ENCODE measurements around the gene SLC41A1.

The SLC41A1 gene

DNA sequence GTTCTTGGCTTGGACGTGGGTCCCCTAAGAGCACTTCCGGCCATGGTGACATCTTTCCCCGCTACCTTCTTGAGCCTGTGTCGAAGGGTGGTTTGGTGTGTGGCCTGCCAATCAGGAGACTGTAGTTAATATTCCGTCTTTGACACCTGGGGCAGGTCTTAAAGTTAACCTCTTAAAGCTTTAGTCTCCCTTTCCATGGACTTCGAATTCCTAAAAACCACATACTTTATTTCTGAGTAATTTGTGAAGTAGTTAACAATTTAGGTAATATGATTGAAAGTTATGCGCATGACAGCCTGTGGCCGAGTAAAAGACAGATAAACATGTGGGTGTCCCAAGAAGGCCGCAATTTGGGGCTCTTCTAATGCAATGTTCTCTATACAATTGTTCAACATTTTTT, 27.6 kb downstream of the SLC41A1 start:
- no peak for DNase-seq

- no peak for DNase-seq
Measured at GRCh38 chr1:205783904-205784303, 29.1 kb downstream of the SLC41A1 start.

- DNase-seq: no peak
Measured at GRCh38 chr1:205783433-205783795, 29.6 kb downstream of the SLC41A1 start.

DNA sequence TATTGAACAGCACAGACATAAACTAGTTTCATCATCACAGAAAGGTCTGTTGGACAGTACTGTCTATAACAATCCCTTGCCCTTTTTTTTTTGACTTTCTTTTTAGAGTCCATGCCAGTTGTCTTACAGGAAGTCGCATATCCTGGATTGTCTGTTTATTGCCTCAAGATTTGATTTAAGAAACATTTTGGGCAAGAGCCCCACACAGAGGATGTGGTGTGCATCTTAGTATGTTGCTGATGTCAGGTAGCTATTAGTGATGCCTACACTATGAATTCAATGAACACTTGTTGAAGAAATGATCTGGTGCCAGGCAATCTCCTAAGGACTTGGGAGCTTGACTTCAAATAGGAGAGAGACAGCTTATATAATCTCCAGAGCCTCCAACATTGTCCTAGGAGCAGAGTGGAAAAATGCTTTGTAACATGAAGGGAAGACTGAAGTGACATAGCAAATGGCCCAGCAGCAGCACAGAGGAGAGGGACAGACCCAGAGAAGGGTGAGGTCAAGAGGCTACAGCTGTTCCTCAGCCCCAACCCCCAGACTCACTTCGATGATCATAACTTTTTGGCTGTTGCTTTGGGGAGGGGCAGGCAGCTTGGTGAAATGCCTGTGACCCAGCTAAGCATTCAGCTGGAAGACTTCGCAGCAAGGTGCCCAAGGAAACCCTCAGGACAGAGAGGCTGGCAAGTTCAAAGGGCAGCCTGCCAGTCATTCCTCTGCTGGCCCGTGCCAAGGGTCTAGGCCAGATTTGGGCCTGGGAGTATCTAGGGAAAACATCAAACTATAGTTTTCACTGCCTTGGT, 30.2 kb downstream of the SLC41A1 start:
- no peak for DNase-seq

DNA sequence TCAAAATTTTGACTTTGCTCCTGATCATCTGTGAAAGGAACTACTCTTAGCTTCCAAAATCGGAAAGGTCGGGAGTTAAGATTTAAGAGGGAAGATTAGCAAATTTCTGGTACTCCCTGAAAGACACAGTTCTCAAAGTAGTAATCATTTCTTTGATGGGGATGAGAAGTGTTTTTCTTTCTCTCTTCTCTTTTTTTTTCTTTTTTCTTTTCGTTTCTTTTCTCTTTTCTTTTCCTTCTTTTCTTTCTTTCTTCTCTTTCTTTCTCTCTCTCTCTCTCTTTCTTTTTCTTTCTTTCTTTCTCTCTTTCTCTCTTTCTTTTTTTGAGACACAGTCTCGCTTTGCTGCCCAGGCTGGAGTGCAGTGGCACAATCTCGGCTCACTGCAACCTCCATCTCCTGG, 32.7 kb downstream of the SLC41A1 start:
- DNase-seq: no peak

- no peak for DNase-seq
Measured at GRCh38 chr1:205777994-205778393, 35.0 kb downstream of the SLC41A1 start.

GRCh38 chr1:205775717-205776056, 37.3 kb downstream of the SLC41A1 start:
- DNase-seq: no peak

GRCh38 chr1:205775015-205775716, 37.8 kb downstream of the SLC41A1 start, which contains the start of gene RAB29:
Gene RAB29, minus strand, starts transcription at chr1:205775482. Its CDS starts 526 bp downstream, at chr1:205774956.
- peak; percentile 15 for DNase-seq

GRCh38 chr1:205774198-205775014, 38.6 kb downstream of the SLC41A1 start:
- no peak for DNase-seq

- DNase-seq: no peak
Measured at GRCh38 chr1:205772607-205773032, 40.4 kb downstream of the SLC41A1 start.

- no peak for DNase-seq
Measured at GRCh38 chr1:205770618-205771017, 42.4 kb downstream of the SLC41A1 start.

- no peak for DNase-seq
Measured at GRCh38 chr1:205769641-205770365, 43.2 kb downstream of the SLC41A1 start.

DNA sequence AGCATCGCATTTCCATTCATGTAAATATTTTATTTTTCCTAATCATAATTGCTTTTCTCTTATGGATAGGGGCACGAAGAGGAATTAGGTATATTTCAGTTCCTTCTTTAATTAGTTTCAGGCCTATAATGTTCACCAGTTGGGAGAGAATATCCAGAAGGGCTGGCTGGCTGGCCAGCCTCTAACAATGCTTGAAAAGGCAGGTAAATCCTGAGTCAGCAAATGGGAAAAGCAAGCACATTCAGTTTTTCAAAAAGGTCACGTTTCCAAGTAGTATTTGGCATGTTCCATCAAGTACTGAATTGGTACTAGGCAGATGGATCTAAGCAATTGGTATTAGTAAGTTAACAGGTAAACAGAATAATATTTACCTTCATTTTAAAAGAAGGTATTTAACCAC, 45.8 kb downstream of the SLC41A1 start:
- DNase-seq: no peak

- no peak for DNase-seq
Measured at GRCh38 chr1:205766570-205766969, 46.4 kb downstream of the SLC41A1 start.

- DNase-seq: no peak
Measured at GRCh38 chr1:205766038-205766437, 47.0 kb downstream of the SLC41A1 start.

GRCh38 chr1:205764578-205764977, 48.4 kb downstream of the SLC41A1 start:
- DNase-seq: no peak

DNA sequence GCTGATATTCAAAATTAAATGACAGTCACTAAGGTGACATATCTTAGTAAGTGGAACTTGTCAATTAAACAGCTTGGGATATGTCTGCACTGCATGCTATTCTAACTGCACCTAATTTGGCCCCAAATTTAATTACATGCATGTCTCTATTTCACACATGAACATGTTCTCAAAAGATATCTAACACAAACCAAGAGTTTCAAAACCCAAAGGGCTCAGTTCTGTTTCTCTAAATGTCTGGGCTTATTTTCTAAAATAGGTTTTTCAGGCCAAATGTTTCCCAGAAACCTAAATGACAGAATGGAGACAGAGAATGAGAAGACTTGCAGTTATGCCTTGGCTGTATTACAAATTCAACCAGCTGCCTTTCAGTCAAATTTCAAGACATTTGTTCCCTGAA, 49.0 kb downstream of the SLC41A1 start:
- no peak for DNase-seq

DNA sequence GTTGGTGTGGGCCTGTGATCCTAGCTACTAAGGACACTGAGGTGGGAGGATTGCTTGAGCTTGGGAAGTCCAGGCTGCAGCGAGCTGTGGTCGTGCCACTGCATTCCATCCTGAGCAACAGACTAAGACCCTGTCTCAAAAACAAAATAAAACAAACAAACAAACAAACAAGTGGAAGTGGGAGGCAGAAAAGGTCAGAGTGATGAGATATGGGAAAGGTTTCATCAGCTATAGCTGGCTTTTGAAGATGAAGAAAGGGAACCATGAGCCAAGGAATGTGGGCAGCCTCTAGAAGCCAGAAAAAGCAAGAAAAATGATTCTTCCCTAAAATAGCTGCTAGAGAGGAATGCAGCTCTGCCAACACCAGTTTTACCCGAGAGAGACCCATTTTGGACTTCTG, 52.4 kb downstream of the SLC41A1 start:
- no peak for DNase-seq

DNA sequence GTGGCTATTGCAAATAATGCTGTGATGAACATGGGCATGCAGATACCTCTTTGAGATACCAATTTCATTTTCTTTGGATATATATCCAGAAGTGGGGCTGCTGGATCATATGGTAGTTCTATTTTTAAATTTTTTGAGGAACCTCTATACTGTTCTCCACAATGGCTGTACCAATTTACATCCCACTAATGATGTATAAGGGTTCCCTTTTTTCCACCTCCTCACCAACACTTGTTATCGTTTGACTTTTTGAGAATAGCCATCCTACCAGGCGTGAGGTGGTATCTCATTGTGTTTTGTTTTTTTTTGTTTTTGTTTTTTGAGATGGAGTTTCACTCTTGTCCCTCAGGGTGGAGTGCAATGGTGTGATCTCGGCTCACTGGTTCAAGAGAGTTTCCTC, 56.4 kb downstream of the SLC41A1 start:
- DNase-seq: no peak

- DNase-seq: no peak
Measured at GRCh38 chr1:205754857-205755256, 58.1 kb downstream of the SLC41A1 start.

DNA sequence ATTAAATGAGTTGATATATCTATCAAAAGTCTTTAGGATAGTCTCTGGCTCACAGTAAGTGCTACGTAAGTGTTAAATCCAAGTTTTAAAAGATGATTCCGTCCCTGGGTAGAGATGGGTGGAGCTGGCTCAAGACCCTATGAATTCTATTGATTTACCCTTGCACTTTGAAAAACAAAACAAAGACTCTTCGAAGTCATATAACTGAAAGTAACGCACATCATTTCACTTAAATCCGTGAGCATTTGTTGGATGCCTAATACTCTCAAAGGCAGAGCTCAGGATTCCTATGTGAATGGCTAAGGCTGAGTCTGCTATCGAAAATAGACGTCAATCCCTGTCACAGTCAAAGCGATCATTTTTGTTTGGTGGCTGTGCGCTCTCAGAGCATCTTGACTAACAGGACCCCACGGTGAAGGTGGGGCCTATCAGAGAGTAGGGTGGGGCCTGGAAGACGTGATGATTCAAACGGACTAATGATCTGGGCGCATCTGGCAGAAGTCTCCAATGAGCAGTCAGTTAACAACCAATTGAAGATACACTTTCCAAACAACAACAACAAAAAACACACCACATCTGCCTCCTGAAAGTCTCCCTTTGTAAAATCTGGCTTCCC, 61.9 kb downstream of the SLC41A1 start:
- DNase-seq: no peak

Measured in NCI-H524 treated with DMSO at 0.1 percent for 48 hours (cell line).